B cell (primary cell): ENCODE data around the gene AMACR. TPM values are rescaled to one million over a fixed set of nuclear protein-coding genes. Genes with fewer than 3 reads are reported as not detected.

Source experiments
- polyA plus RNA-seq: library from polyadenylated mRNA; depleted of rRNA; stranded (reverse); fragments of >200 nt; gene quantifications from 2 replicates; pipeline ENCODE4 v1.2.3, GENCODE V29; 2012
- small RNA-seq: library from RNA; depleted of rRNA; stranded (forward); fragments of <200 nt; gene quantifications from one replicate; pipeline ENCODE3, GENCODE V24; 2012; ENCODE audit warnings: low replicate concordance, low read depth; ENCODE audit not compliant: insufficient read length
- total RNA-seq, 2 donors: library from RNA; stranded (reverse); fragments of 120-200 nt in 1 of 2; gene quantifications; 1 replicate in 1 of 2; 2 replicates in 1 of 2; pipeline versions ENCODE4 v1.2.3 to v1.2.4, GENCODE V29; 2013 to 2022

The AMACR gene
- total and polyA plus RNA-seq, 2 donors (not counting 1 experiment from before 2014, with no cell fraction given): 2.6 to 5.8 TPM

Small RNA genes within 50 kb of the gene (small RNA-seq; reads per million reads assigned to genes)
- not detected for gene AC139783.1

Other genes with a start within 250 kb of the AMACR start
- gene ADAMTS12, start 116.1 kb downstream of the AMACR start, total RNA-seq: not detected in 2 replicates
- gene ADAMTS12, start 116.1 kb downstream of the AMACR start, polyA plus RNA-seq: not detected in 2 replicates
- not detected in 2 replicates for gene RXFP3, start 71.7 kb downstream of the AMACR start, total RNA-seq
- gene RXFP3, start 71.7 kb downstream of the AMACR start, polyA plus RNA-seq: not detected in 2 replicates
- 0.39 TPM in 1 of 2 replicates, not detected in the other for gene SLC45A2, start 23.4 kb downstream of the AMACR start, total RNA-seq
- gene SLC45A2, start 23.4 kb downstream of the AMACR start, polyA plus RNA-seq: not detected in 2 replicates
- 10.6 and 11.9 TPM in 2 replicates for gene C1QTNF3, start 35.2 kb upstream of the AMACR start, total RNA-seq
- gene C1QTNF3, start 35.2 kb upstream of the AMACR start, polyA plus RNA-seq: 6.6 and 8.4 TPM in 2 replicates